Fibroblast of pulmonary artery (primary cell): Measurements from ENCODE around the gene AIP.

Source experiments
- DNase-seq: peaks from one replicate; pipeline ENCODE4 v3.0.0-alpha.2; 2010; ENCODE audit warnings: low read depth
- H3K4me3 ChIP-seq: replicated peaks from 2 replicates; pipeline ENCODE4 v1.5.1; 2011; ENCODE audit warnings: low read depth, mild to moderate bottlenecking, control low read depth, low read length, moderate library complexity
- TF ChIP-seq, protein P1 (sequence below): IDR thresholded peaks from 2 replicates; pipeline ENCODE4 v1.5.1; 2011; ENCODE audit warnings: mild to moderate bottlenecking, control low read depth, low read length, inconsistent platforms; ENCODE audit errors: missing control alignments

The AIP gene

DNA sequence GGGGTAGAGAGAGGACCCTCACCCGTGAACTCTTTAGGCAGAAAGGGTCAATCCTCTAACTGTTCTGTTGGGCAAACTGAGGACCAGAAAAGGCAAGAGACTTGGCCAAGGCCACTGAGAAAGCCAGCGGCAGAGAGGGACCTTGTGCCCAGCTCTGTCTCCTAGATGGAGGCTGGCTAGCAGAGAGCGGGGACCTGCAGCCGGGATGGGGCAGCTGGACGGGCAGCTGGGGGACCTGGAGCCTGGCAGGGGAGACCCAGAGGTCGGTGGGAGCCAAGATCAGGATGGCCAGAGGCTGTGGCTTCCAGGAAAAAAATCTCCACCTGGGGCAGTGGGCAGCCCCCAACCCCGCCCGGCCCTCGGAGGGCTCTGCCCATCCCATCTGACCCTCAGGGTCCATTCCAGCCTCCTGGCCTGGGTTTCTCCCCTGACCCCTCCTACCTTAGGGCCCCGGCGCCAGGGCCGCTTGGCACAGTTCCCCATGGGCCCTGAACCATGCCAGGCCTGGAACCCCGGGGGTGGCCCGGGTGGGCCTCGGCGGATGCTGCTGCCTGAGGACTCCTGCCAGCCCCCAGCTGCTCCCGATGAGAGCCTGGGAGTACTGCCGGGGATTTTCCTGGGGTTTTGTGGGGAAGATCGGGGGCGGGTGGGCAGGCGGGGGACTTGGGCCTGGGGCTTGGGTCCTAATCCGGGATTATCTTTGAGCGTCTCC is 40.2 kb downstream of the AIP start, which contains the start of gene CABP2:
Gene CABP2 (minus strand): TSS at position 603 of the 712 bp plus-strand sequence. CDS start 120 bp downstream, at position 483.
- TF ChIP-seq, protein P1, sequence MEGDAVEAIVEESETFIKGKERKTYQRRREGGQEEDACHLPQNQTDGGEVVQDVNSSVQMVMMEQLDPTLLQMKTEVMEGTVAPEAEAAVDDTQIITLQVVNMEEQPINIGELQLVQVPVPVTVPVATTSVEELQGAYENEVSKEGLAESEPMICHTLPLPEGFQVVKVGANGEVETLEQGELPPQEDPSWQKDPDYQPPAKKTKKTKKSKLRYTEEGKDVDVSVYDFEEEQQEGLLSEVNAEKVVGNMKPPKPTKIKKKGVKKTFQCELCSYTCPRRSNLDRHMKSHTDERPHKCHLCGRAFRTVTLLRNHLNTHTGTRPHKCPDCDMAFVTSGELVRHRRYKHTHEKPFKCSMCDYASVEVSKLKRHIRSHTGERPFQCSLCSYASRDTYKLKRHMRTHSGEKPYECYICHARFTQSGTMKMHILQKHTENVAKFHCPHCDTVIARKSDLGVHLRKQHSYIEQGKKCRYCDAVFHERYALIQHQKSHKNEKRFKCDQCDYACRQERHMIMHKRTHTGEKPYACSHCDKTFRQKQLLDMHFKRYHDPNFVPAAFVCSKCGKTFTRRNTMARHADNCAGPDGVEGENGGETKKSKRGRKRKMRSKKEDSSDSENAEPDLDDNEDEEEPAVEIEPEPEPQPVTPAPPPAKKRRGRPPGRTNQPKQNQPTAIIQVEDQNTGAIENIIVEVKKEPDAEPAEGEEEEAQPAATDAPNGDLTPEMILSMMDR: no peak
- H3K4me3 ChIP-seq: no peak within 1 kb of the TSS
- DNase-seq: no peak

DNA sequence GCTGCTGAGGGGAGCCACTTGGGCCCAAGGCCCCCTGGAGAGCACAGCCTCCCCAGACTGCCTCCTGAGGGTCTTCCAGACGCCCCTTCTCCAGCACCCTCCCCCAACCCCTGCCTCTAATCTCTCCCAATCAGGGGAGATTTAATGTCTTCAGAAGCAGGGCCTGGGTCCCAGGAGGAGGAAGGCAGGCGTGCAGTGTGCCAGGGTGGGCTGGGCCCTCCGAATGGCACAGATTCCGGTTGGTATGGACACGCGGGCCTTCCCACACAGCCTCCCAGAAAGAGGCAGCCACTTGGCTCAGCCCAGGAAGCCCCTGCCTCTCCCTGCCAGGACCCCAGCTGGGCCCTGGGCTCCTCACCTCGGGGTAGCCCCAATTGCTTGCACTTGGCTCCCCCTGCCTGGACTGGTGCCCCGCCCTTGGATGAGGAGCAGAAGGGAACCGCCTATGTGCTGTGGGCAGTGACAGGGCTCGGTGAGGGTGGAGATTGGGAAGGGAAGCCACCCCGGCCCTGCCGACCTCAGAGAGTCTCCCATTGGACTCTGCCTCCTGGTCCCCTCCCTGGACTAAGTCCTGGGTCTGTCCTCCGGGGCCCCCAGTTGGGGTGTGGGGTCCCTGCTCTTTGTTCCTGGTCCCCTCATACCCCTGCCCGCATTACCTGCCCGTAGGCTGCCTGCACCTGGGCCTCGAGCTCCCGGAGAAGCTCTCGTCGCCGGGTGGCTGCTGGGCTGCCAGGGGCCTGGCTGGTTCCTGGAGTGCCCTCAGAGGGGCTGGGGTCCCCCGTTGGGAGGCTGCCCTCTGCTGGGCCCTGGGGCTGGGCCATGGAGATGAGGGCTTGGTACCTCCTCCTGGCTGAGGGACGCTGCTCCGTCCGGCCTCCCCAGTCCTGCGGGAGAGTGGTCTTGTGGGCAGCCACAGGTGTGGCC is 41.0 kb downstream of the AIP start:
- H3K4me3 ChIP-seq: no peak overlapping the region
- TF ChIP-seq, protein P1: no peak
- DNase-seq: no peak

DNA sequence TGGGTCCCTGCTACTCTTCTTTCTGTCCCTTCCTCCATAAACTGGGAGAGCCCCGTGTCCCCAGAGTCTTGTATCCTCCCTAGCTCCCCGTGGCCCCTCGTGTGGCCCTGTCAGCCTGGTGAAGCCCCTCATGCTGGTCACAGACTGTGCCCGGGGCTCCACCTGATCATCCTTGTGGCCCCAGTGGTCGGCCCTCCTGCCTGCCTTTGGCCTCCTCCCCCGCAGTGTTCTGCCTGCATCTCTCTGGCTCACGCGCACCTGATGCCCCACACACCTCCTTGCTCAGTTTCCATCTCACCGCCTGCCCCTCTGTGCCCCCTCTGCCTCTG is 41.6 kb downstream of the AIP start:
- H3K4me3 ChIP-seq: no peak overlapping the region
- TF ChIP-seq, protein P1: no peak
- no peak for DNase-seq

DNA sequence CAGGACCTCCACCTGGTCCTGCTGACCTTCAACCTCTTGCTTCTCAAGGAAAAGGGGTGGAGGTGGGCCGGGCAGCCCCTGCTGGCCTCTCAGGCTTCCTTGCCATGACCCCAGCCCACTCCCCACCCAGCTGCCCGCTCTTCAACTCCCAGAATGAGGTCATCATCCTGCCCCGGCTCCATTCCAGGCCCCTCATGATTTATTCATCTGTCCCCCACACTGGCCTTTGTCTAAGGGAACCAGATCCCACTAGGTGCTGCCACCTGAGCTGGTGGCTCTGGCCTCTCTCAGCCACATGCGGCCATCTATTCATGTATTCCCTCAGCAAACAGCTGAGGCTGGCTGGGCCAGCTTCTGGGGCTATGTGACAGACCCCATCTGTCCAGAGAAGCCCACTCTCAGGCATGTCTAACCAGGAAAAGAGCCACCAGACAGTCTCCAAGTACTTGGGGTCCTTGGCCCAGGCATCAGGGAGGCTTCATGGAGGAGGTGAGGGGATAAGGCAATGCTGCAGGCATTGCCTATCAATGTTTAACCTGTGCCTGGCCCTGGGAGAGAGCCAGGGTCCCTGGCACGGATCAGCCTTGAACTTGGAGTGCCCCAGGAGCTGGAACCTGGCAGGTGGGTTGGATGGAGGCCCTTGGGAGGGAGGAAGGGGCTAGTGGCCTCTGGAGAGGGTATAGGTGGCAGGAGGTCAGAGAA is 42.6 kb downstream of the AIP start:
- H3K4me3 ChIP-seq: no peak overlapping the region
- DNase-seq: no peak
- TF ChIP-seq, protein P1: no peak

DNA sequence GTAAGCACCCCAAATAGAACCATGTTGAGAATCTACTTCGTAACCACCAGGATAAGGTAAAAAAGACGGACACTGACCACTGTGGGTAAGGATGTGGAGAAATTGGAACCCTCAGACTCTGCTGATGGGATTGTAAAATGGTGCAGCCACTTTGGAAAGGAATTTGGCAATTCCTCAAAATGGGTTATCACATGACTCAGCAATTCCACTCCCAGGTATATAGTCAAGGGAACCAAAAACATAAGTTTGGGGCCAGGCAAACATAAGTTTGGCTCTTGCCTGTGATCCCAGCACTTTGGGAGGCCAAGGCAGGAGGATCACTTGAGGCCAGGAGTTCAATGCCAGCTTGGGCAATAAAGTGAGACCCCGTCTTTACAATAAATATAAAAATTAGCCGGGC is 45.5 kb downstream of the AIP start:
- TF ChIP-seq, protein P1: no peak
- no peak overlapping the region for H3K4me3 ChIP-seq
- no peak for DNase-seq

DNA sequence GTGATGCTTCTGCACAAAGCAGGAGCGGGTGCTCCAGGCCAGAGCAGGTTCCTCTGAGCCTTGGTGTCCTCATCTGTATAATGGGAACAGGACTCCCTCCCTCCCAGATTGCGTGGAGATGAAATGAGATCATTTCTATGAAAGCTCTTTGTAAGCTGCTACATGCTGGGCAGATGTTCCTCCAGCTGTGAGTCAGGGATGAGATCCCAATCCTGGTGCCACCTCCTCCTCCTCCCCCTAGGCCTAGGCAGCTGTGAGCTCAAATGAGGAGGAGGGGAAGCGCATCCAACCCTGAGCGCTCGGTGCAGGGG is 47.4 kb downstream of the AIP start:
- H3K4me3 ChIP-seq: no peak overlapping the region
- TF ChIP-seq, protein P1: no peak
- DNase-seq: no peak
